ENCODE data around the gene LEKR1. TPM values are rescaled to one million over a fixed set of nuclear protein-coding genes. Genes with fewer than 3 reads are reported as not detected.

The LEKR1 gene
- total and polyA plus RNA-seq, 4 experiments from 2014 or later, result 0.53 to 2.9 (median 1.3) TPM

GRCh38 chr3:156919818-156920217, 93.7 kb downstream of the LEKR1 start:
- no peaks in the 10 kb centered on the region for H3K36me3 ChIP-seq (ENCODE audit: insufficient read depth, low read length)
- Mint-ChIP-seq H3K9me3 (peaks cover 2 to 13% (median 6%) of the 10 kb centered on the region in 8 donors), H3K36me3 (peaks cover 0 to 18% of the 10 kb centered on the region in 2 donors), H3K27ac (peak overlapping the region in 1 of 7 donors; percentile 21), H3K4me1 (no peaks in the 10 kb centered on the region), H3K4me3 (no peak overlapping the region), H3K27me3 (peaks cover 2 to 4% of the 10 kb centered on the region in 2 donors)
- intact Hi-C loops (cut with micrococcal nuclease), result no loop called here
- no peak overlapping the region for H3K27ac ChIP-seq (ENCODE audit: low read depth, low read length)
- H3K4me3 ChIP-seq (ENCODE audit: low read length in 2 of 2), result no peak overlapping the region
- no peaks in the 10 kb centered on the region for H3K4me1 ChIP-seq (ENCODE audit: insufficient read depth, low read length)
- ChIA-PET POLR2A (ENCODE audit: partially characterized antibody) (no interaction called here), CTCF (ENCODE audit: partially characterized antibody) (no interaction called here)
- DNase-seq, result no peak
- no peaks in the 10 kb centered on the region for H3K9me3 ChIP-seq (ENCODE audit: control insufficient read depth in 1 of 2, low read length in 2 of 2)
- H3K27me3 ChIP-seq (ENCODE audit: insufficient read depth, low read length), result no peaks in the 10 kb centered on the region

GRCh38 chr3:156920399-156920798, 94.2 kb downstream of the LEKR1 start:
- H3K9me3 ChIP-seq (ENCODE audit: control insufficient read depth in 1 of 2, low read length in 2 of 2), result no peaks in the 10 kb centered on the region
- ChIA-PET CTCF (ENCODE audit: partially characterized antibody) (no interaction called here), POLR2A (ENCODE audit: partially characterized antibody) (no interaction called here)
- no peaks in the 10 kb centered on the region for H3K4me1 ChIP-seq (ENCODE audit: insufficient read depth, low read length)
- H3K9me3 Mint-ChIP-seq, result peaks cover 0 to 7% (median 4%) of the 10 kb centered on the region in 8 donors
- H3K27me3 Mint-ChIP-seq, result peaks cover 1 to 2% of the 10 kb centered on the region in 2 donors
- no peak overlapping the region for H3K27ac Mint-ChIP-seq
- no peak overlapping the region for H3K4me3 ChIP-seq (ENCODE audit: low read length in 2 of 2)
- intact Hi-C loops (cut with micrococcal nuclease), result no loop called here
- no peak overlapping the region for H3K27ac ChIP-seq (ENCODE audit: low read depth, low read length)
- no peak overlapping the region for H3K4me3 Mint-ChIP-seq
- H3K36me3 Mint-ChIP-seq, result peaks cover 0 to 12% of the 10 kb centered on the region in 2 donors
- no peak for DNase-seq
- H3K27me3 ChIP-seq (ENCODE audit: insufficient read depth, low read length), result no peaks in the 10 kb centered on the region
- H3K4me1 Mint-ChIP-seq, result no peaks in the 10 kb centered on the region
- H3K36me3 ChIP-seq (ENCODE audit: insufficient read depth, low read length), result no peaks in the 10 kb centered on the region

- intact Hi-C loops (cut with micrococcal nuclease), result no loop called here
- no peaks in the 10 kb centered on the region for H3K9me3 ChIP-seq (ENCODE audit: control insufficient read depth in 1 of 2, low read length in 2 of 2)
- no peaks in the 10 kb centered on the region for H3K36me3 ChIP-seq (ENCODE audit: insufficient read depth, low read length)
- Mint-ChIP-seq H3K4me3 (no peak overlapping the region), H3K36me3 (peaks cover 0 to 7% of the 10 kb centered on the region in 2 donors), H3K9me3 (peaks cover 0 to 12% (median 7%) of the 10 kb centered on the region in 8 donors), H3K27me3 (no peaks in the 10 kb centered on the region), H3K27ac (no peak overlapping the region), H3K4me1 (no peaks in the 10 kb centered on the region)
- no peak overlapping the region for H3K27ac ChIP-seq (ENCODE audit: low read depth, low read length)
- CTCF ChIA-PET (ENCODE audit: partially characterized antibody), result no interaction called here
- no peak overlapping the region for H3K4me3 ChIP-seq (ENCODE audit: low read length in 2 of 2)
- POLR2A ChIA-PET (ENCODE audit: partially characterized antibody), result no interaction called here
- no peaks in the 10 kb centered on the region for H3K27me3 ChIP-seq (ENCODE audit: insufficient read depth, low read length)
- no peak for DNase-seq
- H3K4me1 ChIP-seq (ENCODE audit: insufficient read depth, low read length), result no peaks in the 10 kb centered on the region
Measured at GRCh38 chr3:156923349-156923748, 97.2 kb downstream of the LEKR1 start.

GRCh38 chr3:156938724-156939123, 112.6 kb downstream of the LEKR1 start:
- ChIA-PET POLR2A (ENCODE audit: partially characterized antibody) (no interaction called here), CTCF (ENCODE audit: partially characterized antibody) (interaction anchor here (1.4 kb wide), 1 partner anchor 142 kb away, joined by 3 read pairs; no protein-coding TSS in a partner anchor)
- Mint-ChIP-seq H3K4me1 (no peaks in the 10 kb centered on the region), H3K9me3 (no peaks in the 10 kb centered on the region), H3K27ac (no peak overlapping the region), H3K27me3 (peaks cover 2 to 3% of the 10 kb centered on the region in 2 donors), H3K4me3 (no peak overlapping the region), H3K36me3 (no peaks in the 10 kb centered on the region)
- Histone ChIP-seq H3K36me3 (ENCODE audit: insufficient read depth, low read length) (no peaks in the 10 kb centered on the region), H3K4me3 (ENCODE audit: low read length in 2 of 2) (no peak overlapping the region), H3K9me3 (ENCODE audit: control insufficient read depth in 1 of 2, low read length in 2 of 2) (no peaks in the 10 kb centered on the region), H3K4me1 (ENCODE audit: insufficient read depth, low read length) (no peaks in the 10 kb centered on the region), H3K27me3 (ENCODE audit: insufficient read depth, low read length) (no peaks in the 10 kb centered on the region), H3K27ac (ENCODE audit: low read depth, low read length) (no peak overlapping the region)
- no peak for DNase-seq
- intact Hi-C loops (cut with micrococcal nuclease), result no loop called here

GRCh38 chr3:156939315-156939714, 113.2 kb downstream of the LEKR1 start:
- Histone ChIP-seq H3K27me3 (ENCODE audit: insufficient read depth, low read length) (no peaks in the 10 kb centered on the region), H3K27ac (ENCODE audit: low read depth, low read length) (no peak overlapping the region), H3K4me3 (ENCODE audit: low read length in 2 of 2) (no peak overlapping the region), H3K9me3 (ENCODE audit: control insufficient read depth in 1 of 2, low read length in 2 of 2) (no peaks in the 10 kb centered on the region), H3K36me3 (ENCODE audit: insufficient read depth, low read length) (no peaks in the 10 kb centered on the region), H3K4me1 (ENCODE audit: insufficient read depth, low read length) (no peaks in the 10 kb centered on the region)
- intact Hi-C loops (cut with micrococcal nuclease), result no loop called here
- DNase-seq, result no peak
- Mint-ChIP-seq H3K27me3 (peaks cover 2 to 3% of the 10 kb centered on the region in 2 donors), H3K4me3 (no peak overlapping the region), H3K9me3 (no peaks in the 10 kb centered on the region), H3K27ac (no peak overlapping the region), H3K4me1 (no peaks in the 10 kb centered on the region), H3K36me3 (no peaks in the 10 kb centered on the region)
- ChIA-PET CTCF (ENCODE audit: partially characterized antibody) (no interaction called here), POLR2A (ENCODE audit: partially characterized antibody) (no interaction called here)

- CTCF ChIA-PET (ENCODE audit: partially characterized antibody), result no interaction called here
- H3K27ac Mint-ChIP-seq, result no peak overlapping the region
Measured at GRCh38 chr3:156941311-156941710, 115.2 kb downstream of the LEKR1 start.

GRCh38 chr3:156948402-156949210, 122.5 kb downstream of the LEKR1 start:
- H3K9me3 Mint-ChIP-seq, result peaks cover 0 to 4% (median 0%) of the 10 kb centered on the region in 8 donors
- H3K36me3 Mint-ChIP-seq, result no peaks in the 10 kb centered on the region
- no peak for DNase-seq
- H3K4me3 ChIP-seq (ENCODE audit: low read length in 2 of 2), result no peak overlapping the region
- peaks cover 5 to 8% of the 10 kb centered on the region in 2 donors for H3K27me3 Mint-ChIP-seq
- no peak overlapping the region for H3K27ac Mint-ChIP-seq
- ChIA-PET CTCF (ENCODE audit: partially characterized antibody) (no interaction called here), POLR2A (ENCODE audit: partially characterized antibody) (no interaction called here)
- H3K4me1 Mint-ChIP-seq, result no peaks in the 10 kb centered on the region
- no peak overlapping the region for H3K27ac ChIP-seq (ENCODE audit: low read depth, low read length)
- H3K36me3 ChIP-seq (ENCODE audit: insufficient read depth, low read length), result no peaks in the 10 kb centered on the region
- no peaks in the 10 kb centered on the region for H3K9me3 ChIP-seq (ENCODE audit: control insufficient read depth in 1 of 2, low read length in 2 of 2)
- H3K4me1 ChIP-seq (ENCODE audit: insufficient read depth, low read length), result no peaks in the 10 kb centered on the region
- intact Hi-C loops (cut with micrococcal nuclease), result no loop called here
- no peak overlapping the region for H3K4me3 Mint-ChIP-seq
- no peaks in the 10 kb centered on the region for H3K27me3 ChIP-seq (ENCODE audit: insufficient read depth, low read length)

More at GRCh38 chr3:156941311-156941710, 115.2 kb downstream of the LEKR1 start:
- H3K4me1 Mint-ChIP-seq, result no peaks in the 10 kb centered on the region
- H3K4me3 Mint-ChIP-seq, result no peak overlapping the region
- H3K9me3 Mint-ChIP-seq, result no peaks in the 10 kb centered on the region
- Histone ChIP-seq H3K9me3 (ENCODE audit: control insufficient read depth in 1 of 2, low read length in 2 of 2) (no peaks in the 10 kb centered on the region), H3K4me1 (ENCODE audit: insufficient read depth, low read length) (no peaks in the 10 kb centered on the region), H3K36me3 (ENCODE audit: insufficient read depth, low read length) (no peaks in the 10 kb centered on the region), H3K4me3 (ENCODE audit: low read length in 2 of 2) (no peak overlapping the region), H3K27me3 (ENCODE audit: insufficient read depth, low read length) (no peaks in the 10 kb centered on the region), H3K27ac (ENCODE audit: low read depth, low read length) (no peak overlapping the region)
- intact Hi-C loops (cut with micrococcal nuclease), result no loop called here
- DNase-seq, result no peak
- H3K27me3 Mint-ChIP-seq, result peaks cover 3 to 6% of the 10 kb centered on the region in 2 donors
- POLR2A ChIA-PET (ENCODE audit: partially characterized antibody), result no interaction called here
- no peaks in the 10 kb centered on the region for H3K36me3 Mint-ChIP-seq
